GM18861 (cell line): ENCODE measurements around the gene DAZAP1.

Experiments used
- ATAC-seq: cut with Tn5 transposase; IDR thresholded peaks from one replicate; pipeline ENCODE4 v1.9.1; 2021; ENCODE audit not compliant: unreplicated experiment

DAZAP1 gene

DNA sequence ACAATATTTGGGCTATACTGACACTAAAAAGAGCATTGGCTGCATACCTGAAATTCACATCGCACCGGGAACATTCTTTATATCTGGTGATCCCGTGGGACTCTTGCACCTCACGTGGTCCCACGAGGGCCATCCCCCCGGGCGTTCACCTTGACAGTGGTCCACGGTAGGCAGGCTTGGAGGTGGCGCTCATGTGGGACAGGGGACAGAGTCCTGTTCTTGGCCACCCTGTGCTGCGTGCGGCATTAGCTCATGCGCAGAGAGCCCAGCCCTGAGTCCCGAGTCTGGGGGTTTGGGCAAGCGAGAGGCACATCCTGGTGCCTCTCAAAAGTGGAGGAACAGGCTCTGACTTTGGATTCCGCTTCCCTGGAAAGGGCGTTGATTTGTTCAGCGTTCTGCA lies 13.5 kb upstream of the DAZAP1 start:
- no peak for ATAC-seq

- ATAC-seq, result no peak
These were observed 12.9 kb upstream of the DAZAP1 start for GRCh38 chr19:1394252-1395193.

DNA sequence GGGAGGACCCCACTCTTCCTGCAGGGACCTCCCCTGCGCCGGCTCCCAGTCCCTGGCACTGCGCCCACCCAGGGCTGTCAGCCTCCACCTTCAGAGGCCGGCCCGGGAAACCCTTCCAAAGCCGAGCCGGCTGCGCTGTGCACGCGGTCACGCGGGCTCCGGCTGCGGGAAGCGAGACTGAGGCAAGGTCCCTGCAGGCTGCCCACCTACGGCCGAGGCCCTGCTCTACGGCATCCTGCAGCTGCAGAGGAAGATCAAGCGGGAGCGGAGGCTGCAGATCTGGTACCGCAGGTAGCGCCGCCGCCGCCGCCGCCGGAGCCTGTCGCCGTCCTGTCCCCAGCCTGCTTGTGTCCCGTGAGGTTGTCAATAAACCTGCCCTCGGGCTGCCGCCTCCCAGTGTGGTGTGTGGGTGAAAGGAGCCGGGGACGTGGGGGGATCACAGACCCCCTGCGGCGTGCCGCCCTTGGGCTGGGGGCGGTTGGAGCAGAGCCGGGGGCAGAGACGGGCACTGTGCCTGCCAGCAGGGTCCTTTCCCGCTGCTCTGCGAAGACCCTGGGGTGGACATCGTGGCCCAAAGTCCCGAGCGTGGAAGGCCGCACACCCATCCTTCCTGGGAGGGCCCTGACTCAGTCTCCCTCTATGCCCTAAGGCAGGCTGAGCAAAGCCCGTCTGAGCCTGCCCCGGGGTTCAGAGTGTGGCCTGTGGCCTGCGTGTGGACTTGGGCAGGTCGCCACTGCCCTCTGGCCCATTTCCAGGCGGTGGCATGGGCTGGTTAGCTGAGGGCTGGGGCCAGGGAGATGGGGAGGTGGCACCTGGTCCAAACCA lies 12.0 kb upstream of the DAZAP1 start:
- no peak for ATAC-seq

GRCh38 chr19:1396019-1396767 lies 11.2 kb upstream of the DAZAP1 start:
- ATAC-seq, result no peak

DNA sequence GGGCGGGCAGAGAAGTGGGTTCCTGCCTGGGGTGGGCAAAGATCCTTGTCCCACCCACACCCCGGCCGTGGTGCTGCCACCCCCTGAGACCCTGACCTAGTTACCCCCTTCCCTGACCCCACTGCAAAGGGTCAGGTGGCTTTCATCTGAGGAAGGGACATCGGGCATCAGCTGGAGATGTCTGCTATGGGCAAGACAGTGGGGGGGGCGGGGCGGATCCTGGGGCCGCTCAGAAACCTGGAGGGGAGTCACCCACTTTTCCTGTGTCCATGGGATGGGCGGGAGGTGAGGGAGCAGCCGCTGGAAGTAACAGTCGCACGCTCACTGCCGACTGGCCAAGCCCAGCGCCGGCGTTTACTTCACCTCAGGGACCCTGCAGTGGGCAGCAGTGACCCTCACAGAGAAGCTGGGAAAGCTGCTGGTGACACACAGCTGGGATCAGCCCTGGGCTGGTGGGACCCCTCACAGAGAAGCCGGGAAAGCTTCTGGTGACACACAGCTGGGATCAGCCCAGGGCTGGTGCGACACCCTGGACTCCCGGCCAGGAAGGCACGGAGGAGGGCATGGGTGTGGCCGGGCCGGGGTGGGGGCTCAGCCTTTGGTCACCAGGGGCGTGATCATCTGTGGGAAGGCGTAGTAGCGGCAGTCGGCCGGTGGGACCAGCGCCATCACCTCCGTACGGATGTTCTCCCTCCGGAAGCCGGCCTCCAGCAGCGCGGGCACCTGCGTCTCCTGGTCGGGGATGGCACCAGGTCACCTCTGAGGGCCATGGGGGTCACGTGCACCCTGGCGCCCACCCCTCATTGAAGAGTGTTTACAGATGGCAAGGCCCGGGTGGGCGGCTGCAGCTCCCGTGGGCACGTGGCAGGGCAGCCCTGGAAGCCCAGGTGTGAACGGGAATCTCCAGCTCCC lies 10.4 kb upstream of the DAZAP1 start:
- ATAC-seq, result no peak

DNA sequence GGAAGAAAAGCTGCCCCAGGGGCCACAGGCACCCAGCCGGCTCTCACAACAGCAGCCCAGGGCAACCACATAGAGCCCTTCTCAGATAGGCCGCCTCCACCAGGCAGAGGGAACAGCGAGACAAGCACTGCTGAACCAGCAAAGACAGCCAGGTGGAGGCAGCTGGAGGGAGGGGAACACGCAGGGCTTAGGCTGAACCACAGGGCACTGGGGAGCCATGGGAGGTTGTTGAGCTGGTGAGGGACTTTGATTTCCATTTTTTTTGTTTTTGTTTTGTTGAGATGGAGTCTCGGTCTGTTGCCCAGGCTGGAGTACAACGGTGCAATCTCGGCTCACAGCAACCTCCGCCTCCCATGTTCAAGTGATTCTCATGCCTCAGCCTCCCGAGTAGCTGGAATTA lies 9.5 kb upstream of the DAZAP1 start:
- ATAC-seq, result no peak

- ATAC-seq, result no peak
These were observed 8.3 kb upstream of the DAZAP1 start for GRCh38 chr19:1399079-1399478.

GRCh38 chr19:1399745-1400144 lies 7.6 kb upstream of the DAZAP1 start:
- ATAC-seq, result no peak

DNA sequence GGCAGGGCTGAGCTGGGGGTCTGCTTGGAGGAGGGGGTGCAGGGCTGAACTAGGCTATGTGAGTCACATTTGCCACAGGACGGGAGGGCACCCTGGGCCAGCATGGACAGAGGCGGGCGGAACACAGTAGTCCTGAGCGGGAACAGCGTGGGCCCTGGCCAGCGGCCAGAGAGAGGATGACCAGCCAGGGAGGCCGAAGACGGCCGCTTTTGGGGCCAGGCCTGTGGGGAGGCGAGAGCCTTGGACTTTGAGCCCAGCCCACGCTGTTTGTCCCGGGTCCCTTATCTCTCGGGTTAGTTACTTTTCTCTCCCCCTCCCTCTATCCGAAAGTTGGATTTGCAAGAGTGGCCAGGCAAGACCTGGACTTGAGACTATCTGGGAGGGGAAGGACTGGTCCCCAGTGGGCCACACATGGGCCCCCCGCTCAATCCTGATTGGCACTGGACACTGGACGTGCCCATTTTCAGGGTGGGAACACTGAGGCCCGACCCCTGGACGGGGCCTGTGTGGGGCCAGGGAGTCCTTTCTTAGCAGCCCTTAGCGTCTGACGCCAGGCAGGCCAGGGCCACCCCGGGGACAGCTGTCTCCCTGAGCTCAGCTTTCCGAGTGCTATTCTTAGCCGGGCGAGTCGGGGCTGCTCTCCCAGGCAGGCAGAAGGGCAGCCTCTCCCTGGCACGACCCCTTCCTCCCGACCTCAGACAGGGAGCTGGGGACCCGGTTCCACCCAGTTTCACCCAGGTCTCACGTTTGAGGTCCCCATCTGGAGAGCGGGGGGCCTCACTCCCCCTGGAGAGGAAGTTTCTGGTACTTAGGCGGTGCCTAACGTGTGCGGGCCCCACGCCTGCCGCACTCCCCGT lies 6.9 kb upstream of the DAZAP1 start:
- ATAC-seq, result no peak

DNA sequence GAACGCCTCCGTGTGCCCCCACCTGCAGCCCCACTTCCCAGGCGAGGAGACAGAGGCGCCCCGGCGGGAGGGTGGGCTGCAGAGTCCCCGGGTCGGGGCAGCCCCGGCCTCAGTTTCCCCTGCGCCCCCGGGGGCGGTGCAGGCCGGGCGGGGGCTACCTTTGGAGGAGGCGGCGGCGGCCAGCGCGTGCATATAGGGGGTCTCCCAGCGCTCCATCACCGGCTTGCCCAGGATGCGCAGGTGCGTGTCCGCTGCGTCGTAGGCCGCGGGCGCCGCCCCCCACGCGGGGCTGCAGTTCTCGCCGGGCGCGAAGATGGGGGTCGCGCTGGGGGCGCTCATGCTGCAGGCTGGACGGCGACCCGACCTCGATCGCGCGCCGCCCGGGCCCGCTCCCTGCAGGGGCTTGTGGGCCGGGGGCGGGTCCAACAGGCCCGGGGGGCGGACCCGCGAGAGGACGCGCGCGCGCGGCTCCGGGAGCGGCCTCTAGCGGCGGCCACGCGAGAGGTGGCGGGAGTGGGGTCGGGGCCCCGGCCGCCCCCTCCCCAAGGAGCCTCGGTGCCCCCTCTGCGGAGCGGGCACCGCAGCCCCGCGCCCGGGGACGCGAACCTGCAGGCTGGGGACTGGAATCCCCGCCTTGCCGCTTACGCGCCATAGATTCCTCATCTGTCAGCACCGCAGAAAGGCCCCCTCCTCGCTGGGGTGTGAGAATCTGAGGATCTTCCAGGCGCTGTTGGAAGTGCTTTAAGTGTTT lies 6.1 kb upstream of the DAZAP1 start, which contains the start of gene GAMT:
TSS of gene GAMT (minus strand) at position 405 of the 751 bp plus-strand sequence. CDS start at position 339, 66 bp downstream.
- no peak for ATAC-seq

GRCh38 chr19:1401889-1402217 lies 5.5 kb upstream of the DAZAP1 start:
- no peak for ATAC-seq

- ATAC-seq, result no peak
These were observed 4.8 kb upstream of the DAZAP1 start for GRCh38 chr19:1402411-1403070.

GRCh38 chr19:1406774-1407527 lies 435 bp upstream of the DAZAP1 start:
- peak; percentile 69 for ATAC-seq

DNA sequence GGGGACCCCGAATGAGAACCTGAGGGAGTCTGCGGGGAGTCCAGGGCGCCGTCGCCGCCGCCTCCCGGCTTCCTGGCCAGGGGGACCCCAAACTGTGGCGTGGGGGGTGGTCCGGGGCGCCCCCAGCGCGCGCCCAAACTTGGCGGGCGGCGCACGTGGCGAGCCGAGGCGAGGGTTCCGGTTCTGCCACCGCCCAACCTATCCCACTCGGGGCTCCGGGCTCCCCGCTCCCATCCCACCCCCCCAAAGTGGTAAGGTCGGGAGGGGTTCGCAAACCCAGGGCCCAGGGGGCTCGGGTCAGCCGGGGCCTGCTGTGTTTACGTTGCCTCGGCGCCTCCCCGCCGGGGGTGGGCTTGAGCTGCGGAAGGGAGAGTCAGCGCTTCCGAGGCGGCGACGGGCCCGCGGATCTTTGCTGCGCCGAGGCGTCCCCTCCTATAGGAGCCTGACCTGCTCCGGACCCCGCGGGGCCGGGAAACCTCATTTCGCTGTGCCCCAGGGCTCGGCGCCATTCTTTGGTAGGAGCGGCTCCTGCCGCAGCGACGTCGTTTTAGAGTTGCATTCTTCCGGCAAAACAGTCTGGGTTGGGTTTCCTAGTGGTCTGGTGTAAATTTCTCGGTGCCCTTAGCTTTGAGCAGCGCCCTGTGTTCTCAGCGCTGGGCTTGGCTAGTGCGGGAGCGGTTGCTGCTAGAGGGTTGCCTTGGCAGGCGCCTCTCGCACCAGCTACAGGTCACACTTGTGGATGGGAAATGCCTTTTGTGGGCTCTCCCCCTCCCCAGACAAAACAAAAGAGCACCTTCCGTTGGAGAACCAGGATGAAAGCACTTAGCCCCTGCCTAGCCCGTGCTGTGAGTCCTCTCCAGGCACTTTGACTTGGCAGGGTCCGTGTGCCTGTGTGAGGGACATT lies 1.2 kb downstream of the DAZAP1 start:
- no peak for ATAC-seq

- ATAC-seq, result no peak
These were observed 2.0 kb downstream of the DAZAP1 start for GRCh38 chr19:1409204-1410005.
